Measurements from ENCODE around the gene KIF23.
"Not testable (repeated sequence)": the region's sequence is repeated elsewhere in the genome, so short reads cannot be mapped to it uniquely, and the experiment has no call there.

Gene KIF23

GRCh38 chr15:69413822-69414700 lies at the start of gene KIF23:
KIF23 (plus strand) TSS chr15:69414349; CDS start chr15:69414466, 117 bp downstream.
- DNase-seq, result peak; percentile 83

DNA sequence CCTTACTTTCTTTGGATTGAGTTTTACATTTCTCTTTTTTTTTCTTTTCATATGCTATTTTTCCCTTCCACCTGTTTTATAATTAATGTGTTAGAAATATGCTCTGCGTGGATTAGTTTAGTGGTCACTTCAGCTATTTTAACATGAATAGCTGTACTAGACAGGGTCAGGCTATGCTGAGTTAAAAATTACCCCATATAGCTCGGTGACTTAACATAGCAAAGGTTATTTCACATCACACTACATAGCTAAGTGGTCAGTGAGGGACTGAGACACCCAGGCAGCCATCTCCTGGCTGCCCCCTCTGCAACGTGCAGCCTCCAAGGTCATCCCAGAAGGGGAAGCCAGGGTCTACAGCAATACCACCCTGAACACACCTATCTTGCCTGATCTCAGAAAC lies 46.9 kb upstream of the KIF23 start:
- no peak for DNase-seq

DNA sequence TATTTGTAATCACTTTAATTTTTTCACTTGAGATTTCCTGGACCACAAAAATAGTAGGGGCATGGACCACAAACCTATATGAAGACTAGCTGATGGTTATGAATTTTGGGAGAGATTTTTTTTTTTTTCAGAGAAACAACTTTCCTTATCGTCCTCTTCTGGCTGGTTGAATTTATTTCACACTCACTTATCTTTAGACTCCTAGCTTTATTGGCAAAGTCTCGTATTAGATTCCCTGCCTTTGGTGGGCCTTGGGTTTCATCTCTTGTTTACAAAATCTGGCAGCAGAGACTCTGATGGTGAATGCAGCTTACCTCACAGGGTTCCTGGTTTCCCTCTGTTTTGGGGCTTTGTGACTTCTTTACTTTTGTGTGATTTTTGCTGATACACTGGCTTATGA lies 44.5 kb upstream of the KIF23 start:
- no peak for DNase-seq

DNA sequence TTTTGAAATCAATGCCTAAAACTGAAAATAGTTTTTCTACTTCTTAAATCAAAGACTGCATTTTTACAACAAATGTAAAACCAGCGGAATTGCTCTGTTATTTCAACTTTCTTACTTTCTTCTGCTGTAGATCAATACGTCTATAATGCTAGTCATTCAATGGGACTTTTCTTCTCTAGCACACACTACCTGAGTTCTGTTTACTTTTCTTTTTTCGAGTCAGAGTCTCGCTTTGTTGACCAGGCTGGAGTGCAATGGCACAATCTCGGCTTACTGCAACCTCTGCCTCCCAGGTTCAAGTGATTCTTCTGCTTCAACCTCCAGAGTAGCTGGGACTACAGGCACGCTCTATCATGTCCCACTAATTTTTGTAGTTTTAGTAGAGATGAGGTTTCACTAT lies 40.7 kb upstream of the KIF23 start:
- DNase-seq, result no peak

GRCh38 chr15:69375151-69375790 lies 38.9 kb upstream of the KIF23 start:
- DNase-seq, result no peak

DNA sequence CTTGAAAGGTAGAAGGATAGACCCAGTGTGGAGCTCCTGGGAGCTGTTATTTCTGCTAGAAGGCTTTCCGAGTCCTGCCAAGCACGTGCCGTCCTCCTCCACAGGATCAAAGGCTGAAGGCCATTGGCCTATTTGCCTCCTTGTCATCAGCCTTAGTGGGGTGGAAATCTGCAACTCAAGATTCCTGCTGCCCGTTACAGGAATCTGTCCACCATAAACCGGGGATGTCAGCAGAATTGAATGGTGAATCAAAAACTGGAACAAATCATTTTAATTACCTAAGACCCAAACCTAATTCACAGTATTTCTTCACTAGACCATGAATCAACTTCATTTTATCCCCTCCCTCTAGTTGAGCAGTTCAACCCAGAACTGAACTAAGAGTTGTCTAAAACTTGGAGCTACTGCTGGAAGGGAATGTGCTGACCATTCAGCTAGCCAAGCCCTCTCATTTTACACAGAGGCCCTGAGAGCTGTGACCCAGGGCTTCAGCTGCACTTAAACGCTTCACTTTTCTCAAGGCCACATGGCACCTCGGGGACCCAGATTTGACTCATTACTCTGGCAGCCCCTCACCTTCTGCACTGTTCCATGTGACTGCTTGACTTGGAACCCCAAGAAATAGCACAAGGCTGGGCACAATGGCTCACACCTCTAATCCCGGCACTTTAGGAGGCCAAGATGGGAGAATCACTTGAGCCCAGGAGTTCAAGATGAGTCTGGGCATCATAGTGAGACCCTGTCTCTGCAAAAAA lies 36.8 kb upstream of the KIF23 start:
- DNase-seq, result no peak

DNA sequence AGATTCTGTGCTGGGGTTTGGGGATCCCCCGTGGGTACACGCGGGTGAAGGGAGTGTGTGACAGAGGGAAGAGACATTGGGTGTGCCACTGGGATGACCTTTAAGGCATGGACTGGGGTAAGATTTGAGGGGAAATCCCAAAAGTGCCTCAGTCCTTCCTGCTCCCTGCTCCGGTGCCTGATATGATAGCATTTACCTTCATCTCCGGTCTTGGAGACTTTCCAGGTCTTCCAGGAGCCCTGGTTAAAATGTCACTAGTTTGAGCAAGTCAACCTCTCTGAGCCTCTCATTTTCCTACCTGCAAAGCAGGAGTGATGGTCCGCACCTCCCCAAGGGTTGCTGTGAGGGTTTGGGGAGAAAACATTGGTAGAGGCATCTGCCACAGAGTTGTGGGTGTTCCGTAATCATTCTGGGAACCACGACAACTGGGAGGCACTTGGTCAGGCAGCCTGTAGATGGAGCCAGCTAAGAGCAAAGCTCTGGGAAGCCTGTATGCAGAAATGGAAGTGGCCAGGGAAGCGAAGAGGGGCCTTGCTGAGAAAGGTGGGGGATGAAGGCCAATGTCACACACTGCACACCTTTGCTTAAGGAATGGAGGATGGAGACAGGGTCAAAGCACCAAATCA lies 33.9 kb upstream of the KIF23 start:
- DNase-seq, result peak; percentile 4

DNA sequence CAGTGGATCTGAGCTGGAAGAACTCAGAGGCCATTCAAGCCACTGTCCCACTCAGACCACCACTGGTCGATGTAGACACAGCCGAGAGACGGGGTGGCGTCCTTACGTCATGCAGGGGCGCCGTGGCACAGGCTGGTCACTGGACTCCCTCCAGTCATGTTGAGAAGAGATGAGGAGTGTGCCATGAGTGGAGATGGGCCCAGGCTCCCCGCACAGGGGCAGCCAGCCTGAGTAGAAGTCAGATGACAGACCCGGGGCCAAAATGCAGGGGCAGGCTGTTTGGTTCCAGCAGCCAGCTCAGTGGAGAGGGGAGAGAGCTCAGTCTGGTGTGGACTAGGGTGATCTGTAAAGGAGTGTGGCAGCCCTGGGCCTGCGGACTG lies 33.4 kb upstream of the KIF23 start:
- DNase-seq, result no peak

DNA sequence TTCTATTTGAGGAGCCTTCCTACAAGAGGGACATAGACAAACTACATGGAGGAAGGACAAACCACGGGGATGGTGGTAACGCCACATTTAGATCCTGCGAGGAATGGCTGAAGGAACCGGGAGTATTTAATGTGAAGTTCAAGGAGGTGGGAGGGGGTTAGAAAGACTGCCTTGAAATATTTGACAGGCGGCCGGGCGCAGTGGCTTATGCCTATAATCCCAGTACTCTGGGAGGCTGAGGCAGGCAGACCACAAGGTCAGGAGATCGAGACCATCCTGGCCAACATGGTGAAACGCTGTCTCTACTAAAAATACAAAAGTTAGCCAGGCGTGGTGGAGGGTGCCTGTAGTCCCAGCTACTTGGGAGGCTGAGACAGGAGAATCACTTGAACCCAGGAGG lies 32.0 kb upstream of the KIF23 start:
- DNase-seq, result not testable (repeated sequence)

DNA sequence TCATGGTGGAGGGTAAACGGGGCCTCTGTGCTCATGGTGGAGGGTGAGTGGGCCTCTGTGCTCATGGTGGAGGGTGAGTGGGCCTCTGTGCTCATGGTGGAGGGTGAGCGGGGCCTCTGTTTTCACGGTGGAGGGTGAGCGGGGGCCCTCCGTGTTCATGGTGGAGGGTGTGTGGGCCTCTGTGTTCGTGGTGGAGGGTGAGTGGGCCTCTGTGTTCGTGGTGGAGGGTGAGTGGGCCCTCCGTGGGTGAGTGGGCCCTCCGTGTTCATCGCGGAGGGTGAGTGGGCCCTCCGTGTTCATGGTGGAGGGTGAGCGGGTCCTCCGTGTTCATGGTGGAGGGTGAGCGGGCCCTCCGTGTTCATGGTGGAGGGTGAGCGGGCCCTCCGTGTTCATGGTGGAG lies 30.1 kb upstream of the KIF23 start:
- not testable (repeated sequence) for DNase-seq

DNA sequence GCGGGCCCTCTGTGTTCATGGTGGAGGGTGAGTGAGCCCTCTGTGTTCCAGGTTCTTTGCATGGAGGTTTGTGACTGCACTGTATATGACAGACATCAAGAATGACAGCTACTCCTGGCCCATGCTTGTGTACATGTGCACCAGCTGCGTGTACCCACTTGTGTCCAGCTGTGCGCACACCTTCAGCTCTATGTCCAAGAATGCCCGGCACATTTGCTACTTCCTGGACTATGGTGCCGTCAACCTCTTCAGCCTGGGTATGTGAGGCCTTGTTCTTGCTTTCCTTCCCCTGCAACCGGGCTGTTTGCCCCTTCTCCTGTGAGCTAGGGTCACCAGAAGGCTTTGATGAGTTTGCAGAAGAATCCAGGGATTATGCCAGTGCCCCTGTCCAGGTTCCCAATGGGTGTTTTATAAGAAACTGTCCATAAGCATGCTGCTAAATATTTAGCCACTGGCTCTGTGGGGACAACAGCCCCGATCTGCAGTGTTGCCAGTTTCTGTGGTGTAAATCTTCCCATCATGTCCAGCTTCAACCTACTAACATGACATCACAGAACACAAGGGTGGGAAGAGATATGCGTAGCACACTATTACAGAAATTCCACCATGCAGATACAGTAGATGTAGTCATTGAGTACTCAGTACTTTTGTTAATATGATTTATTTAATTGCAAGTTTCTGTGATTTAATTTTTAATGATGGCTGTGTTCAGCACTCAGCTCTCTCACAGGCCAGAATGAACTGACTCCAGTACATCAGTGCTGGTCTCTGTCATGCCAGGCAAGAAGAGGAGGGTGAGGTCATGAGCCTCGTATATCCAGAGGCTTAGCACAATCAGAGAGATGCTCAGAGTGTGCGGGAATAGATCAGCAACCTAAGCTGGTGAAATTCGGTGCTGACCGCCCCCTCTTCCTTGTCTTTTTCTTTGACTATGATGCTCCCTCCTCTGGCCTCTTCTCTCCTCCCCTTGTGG lies 29.2 kb upstream of the KIF23 start:
- no peak for DNase-seq

- no peak for DNase-seq
Observed at GRCh38 chr15:69385831-69386230, 28.3 kb upstream of the KIF23 start.

DNA sequence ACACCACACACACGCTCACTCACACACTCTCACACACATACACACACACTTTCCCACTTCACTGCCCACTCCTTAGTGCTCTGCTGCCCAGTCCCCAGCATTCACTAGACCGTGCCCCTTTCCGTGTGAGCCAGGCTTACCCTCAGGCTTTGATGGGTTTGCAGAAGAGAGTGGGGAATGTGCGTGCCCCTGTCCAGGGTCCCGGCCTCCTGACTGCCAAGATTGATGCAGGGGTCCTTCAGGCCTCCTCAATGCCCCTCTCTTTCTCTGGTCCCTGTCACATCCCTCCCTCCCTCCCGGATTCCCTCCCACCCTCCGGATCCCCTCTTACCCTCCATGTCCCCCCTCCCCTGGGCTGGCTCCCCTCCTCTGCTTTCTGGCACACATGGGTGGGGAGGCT lies 27.9 kb upstream of the KIF23 start:
- no peak for DNase-seq

- DNase-seq, result no peak
Observed at GRCh38 chr15:69388260-69388705, 25.9 kb upstream of the KIF23 start.

GRCh38 chr15:69389426-69389825 lies 24.7 kb upstream of the KIF23 start:
- no peak for DNase-seq

- no peak for DNase-seq
Observed at GRCh38 chr15:69390575-69390974, 23.6 kb upstream of the KIF23 start.

GRCh38 chr15:69391046-69391757 lies 22.9 kb upstream of the KIF23 start:
- no peak for DNase-seq

DNA sequence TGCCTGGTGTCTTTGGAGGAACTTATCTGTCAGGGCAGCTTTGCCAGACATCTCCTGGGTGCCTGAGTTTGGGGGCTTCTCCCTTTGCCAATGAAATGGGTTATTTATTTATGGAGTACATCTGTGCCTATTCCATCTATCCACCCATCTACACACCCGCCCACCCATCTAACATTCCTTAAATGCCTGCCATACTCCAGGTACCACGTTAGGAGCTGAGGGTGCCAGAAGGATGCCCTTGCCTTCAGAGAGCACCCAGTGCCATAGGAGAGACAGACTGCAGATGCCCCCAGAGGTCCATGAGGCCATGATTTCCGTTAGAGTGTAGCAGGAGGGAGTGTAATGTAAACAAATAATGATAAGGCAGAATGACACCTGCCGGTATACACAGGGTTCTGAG lies 21.8 kb upstream of the KIF23 start:
- DNase-seq, result no peak

DNA sequence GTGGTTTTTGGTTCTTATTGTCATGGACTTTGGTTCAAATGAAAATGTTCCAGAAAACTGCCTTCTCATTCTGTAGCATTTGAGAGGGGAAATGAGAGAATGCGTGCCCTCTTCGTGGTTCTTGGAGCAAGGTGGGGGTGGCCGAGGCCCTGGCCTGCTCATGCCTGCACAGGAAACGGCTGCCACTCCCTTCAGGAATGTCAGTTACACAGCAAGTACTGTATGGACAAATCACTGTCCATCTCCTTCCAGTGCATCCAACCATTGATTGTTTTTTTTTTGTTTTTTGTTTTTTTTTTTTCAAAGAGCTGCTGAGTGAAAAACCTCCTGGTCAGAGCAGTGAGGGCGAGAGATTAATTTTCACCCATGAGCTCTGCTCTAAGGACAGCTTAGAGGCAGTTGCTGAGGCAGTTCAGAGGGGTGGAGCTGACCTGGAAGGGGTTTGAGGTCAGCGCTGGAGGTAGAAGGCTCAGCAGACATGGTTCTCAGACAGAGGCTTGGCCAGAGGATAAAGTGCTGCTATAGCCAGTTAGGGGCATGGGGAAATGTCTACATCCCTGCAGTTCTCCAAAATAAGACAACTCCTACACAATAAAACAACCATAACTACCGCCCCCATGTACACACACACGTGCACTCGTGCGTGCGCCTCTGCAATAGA lies 20.2 kb upstream of the KIF23 start:
- no peak for DNase-seq

GRCh38 chr15:69394556-69395282 lies 19.4 kb upstream of the KIF23 start:
- DNase-seq, result peak; percentile 44
